Activated T-helper 1 cell treated with anti-CD3 and anti-CD28 coated beads, Interleukin-2, amount 50 U/mL, for 16 hours (primary cell): ENCODE measurements around the gene CHN1.

Source experiments
- DNase-seq, 2 donors: peaks; one replicate each; pipeline ENCODE4 v3.0.0-alpha.2; 2020; ENCODE audit warnings: low read depth in 1 of 2, low spot score in 1 of 2

Gene CHN1

GRCh38 chr2:174972924-174973323, 32.3 kb downstream of the CHN1 start:
- no peak for DNase-seq

GRCh38 chr2:174971868-174972781, 33.1 kb downstream of the CHN1 start:
- no peak for DNase-seq

- no peak for DNase-seq
Observed at GRCh38 chr2:174970092-174970491, 35.1 kb downstream of the CHN1 start.

- no peak for DNase-seq
Observed at GRCh38 chr2:174969091-174969734, 36.0 kb downstream of the CHN1 start.

- no peak for DNase-seq
Observed at GRCh38 chr2:174967691-174968260, 37.4 kb downstream of the CHN1 start.

- DNase-seq, result no peak
Observed at GRCh38 chr2:174967086-174967485, 38.1 kb downstream of the CHN1 start.

GRCh38 chr2:174965992-174966744, 39.0 kb downstream of the CHN1 start:
- no peak for DNase-seq

GRCh38 chr2:174965551-174965950, 39.6 kb downstream of the CHN1 start:
- DNase-seq, result no peak

- DNase-seq, result no peak
Observed at GRCh38 chr2:174964404-174964803, 40.8 kb downstream of the CHN1 start.

- no peak for DNase-seq
Observed at GRCh38 chr2:174963437-174964400, 41.5 kb downstream of the CHN1 start.

GRCh38 chr2:174959787-174960186, 45.4 kb downstream of the CHN1 start:
- DNase-seq, result no peak

GRCh38 chr2:174957050-174957449, 48.1 kb downstream of the CHN1 start:
- no peak for DNase-seq

- no peak for DNase-seq
Observed at GRCh38 chr2:174952607-174953006, 52.6 kb downstream of the CHN1 start.

- DNase-seq, result no peak
Observed at GRCh38 chr2:174951745-174952144, 53.4 kb downstream of the CHN1 start.

- DNase-seq, result no peak
Observed at GRCh38 chr2:174949988-174950687, 55.0 kb downstream of the CHN1 start.

- DNase-seq, result no peak
Observed at GRCh38 chr2:174945601-174946260, 59.5 kb downstream of the CHN1 start.

GRCh38 chr2:174939046-174939445, 66.1 kb downstream of the CHN1 start:
- no peak for DNase-seq

GRCh38 chr2:174931724-174932123, 73.5 kb downstream of the CHN1 start:
- DNase-seq, result no peak

GRCh38 chr2:174929786-174930185, 75.4 kb downstream of the CHN1 start:
- no peak for DNase-seq
